LHCN-M2 (cell line): ENCODE results near the gene CSPG4. TPM values are rescaled to one million over a fixed set of nuclear protein-coding genes. Genes with fewer than 3 reads are reported as not detected.
"Not testable (repeated sequence)": the region's sequence is repeated elsewhere in the genome, so short reads cannot be mapped to it uniquely, and the experiment has no call there.

Experiments used
- DNase-seq: peaks from one replicate; pipeline ENCODE4 v3.0.0-alpha.2; 2012; ENCODE audit warnings: low read depth
- polyA plus RNA-seq: library from polyadenylated mRNA; unstranded; fragments of >200 nt; gene quantifications from one replicate; pipeline ENCODE4 v1.2.1, GENCODE V29; 2012; ENCODE audit warnings: missing spikeins
- total RNA-seq: library from RNA; depleted of rRNA; stranded (reverse); fragments of >200 nt; gene quantifications from 2 replicates; pipeline ENCODE4 v1.2.3, GENCODE V29; 2014; rRNA removed

The CSPG4 gene, protein sequence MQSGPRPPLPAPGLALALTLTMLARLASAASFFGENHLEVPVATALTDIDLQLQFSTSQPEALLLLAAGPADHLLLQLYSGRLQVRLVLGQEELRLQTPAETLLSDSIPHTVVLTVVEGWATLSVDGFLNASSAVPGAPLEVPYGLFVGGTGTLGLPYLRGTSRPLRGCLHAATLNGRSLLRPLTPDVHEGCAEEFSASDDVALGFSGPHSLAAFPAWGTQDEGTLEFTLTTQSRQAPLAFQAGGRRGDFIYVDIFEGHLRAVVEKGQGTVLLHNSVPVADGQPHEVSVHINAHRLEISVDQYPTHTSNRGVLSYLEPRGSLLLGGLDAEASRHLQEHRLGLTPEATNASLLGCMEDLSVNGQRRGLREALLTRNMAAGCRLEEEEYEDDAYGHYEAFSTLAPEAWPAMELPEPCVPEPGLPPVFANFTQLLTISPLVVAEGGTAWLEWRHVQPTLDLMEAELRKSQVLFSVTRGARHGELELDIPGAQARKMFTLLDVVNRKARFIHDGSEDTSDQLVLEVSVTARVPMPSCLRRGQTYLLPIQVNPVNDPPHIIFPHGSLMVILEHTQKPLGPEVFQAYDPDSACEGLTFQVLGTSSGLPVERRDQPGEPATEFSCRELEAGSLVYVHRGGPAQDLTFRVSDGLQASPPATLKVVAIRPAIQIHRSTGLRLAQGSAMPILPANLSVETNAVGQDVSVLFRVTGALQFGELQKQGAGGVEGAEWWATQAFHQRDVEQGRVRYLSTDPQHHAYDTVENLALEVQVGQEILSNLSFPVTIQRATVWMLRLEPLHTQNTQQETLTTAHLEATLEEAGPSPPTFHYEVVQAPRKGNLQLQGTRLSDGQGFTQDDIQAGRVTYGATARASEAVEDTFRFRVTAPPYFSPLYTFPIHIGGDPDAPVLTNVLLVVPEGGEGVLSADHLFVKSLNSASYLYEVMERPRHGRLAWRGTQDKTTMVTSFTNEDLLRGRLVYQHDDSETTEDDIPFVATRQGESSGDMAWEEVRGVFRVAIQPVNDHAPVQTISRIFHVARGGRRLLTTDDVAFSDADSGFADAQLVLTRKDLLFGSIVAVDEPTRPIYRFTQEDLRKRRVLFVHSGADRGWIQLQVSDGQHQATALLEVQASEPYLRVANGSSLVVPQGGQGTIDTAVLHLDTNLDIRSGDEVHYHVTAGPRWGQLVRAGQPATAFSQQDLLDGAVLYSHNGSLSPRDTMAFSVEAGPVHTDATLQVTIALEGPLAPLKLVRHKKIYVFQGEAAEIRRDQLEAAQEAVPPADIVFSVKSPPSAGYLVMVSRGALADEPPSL (N-terminal part only)
- total RNA-seq: 16.4 and 21.0 TPM in 2 replicates
- 25.1 TPM for polyA plus RNA-seq

- peak; percentile 59 for DNase-seq
Observed at GRCh38 chr15:75712668-75713337, at the start of gene CSPG4. TSS of gene CSPG4 (minus strand) at chr15:75712848. CDS start at chr15:75712755, 93 bp downstream.

DNA sequence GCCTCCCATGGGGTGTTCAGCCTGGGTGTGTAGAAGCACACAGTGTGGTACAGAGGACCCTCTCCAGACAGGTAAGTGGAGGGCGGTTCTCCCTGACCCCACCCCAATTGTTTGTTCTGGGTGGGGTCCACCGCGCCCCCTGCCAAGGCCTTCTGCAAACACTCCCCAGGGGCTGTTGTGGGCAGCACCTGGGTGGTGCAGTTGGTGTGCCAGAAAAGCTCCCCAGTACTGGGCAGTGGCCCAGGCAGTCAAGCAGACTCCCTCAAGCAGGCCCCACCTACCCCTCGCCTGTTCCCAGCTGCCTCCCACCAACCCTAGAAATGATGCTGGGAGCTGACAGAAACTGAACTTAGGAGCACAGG, 49.7 kb upstream of the CSPG4 start:
- DNase-seq: not testable (repeated sequence)

GRCh38 chr15:75761446-75762356, 49.1 kb upstream of the CSPG4 start:
- DNase-seq: no peak

DNA sequence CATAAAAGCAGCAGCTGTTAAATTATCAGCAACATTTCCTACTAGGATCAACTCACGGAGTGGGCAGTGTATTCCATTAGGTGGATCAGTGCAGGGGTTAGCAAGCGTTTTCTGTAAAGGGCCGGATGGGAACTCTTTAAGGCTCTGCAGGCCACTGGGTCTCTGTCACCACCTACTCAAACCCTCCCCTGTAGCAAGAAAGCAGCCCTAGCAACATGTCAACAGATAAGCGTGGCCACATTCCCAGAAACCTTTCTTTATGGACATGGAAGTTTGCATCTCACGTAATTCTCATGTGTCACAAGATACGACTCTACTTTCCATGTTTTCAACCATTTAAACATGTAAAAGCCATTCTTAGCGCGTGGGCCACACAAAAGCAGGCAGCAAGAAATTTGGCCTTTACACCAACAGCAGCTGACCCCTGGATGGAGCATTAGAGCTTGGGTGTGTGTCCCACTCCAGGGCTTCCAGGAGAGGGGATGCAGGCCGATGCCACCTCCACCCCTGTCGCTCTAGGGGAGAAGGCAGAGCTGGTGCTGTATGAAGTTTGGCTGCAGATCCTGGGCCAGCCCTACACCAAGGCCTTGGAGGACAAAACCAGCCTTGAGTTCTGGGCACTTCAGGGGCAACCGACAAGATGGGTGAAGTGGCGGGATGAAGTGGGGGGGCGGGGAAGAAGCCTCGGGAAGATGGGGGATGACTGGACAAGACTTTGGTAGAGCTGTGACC, 48.2 kb upstream of the CSPG4 start:
- no peak for DNase-seq

DNA sequence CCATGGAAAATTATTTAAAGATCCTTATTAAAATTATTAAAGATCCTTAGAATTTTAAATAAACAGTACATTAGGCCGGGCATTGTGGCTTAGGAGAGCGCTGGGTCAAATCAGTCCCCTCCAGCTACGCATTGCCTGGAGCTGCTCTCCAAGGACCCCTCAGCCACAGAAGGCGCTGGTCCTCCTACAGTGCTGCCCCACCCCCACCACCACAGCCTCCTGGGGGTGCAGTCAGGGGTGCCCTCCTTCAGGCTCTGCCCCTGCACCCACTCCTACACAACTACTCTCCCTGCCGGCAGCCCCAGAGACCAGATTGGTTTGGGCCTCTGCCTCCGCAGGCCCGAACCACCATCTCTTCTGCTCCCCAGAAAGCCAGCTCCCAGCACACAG, 47.5 kb upstream of the CSPG4 start:
- DNase-seq: not testable (repeated sequence)

- no peak for DNase-seq
Observed at GRCh38 chr15:75759416-75760130, 46.9 kb upstream of the CSPG4 start.

GRCh38 chr15:75758071-75758872, 45.6 kb upstream of the CSPG4 start:
- peak; percentile 88 for DNase-seq

- DNase-seq: not testable (repeated sequence)
Observed at GRCh38 chr15:75754871-75755270, 42.2 kb upstream of the CSPG4 start.

GRCh38 chr15:75753145-75753544, 40.5 kb upstream of the CSPG4 start:
- DNase-seq: no peak

DNA sequence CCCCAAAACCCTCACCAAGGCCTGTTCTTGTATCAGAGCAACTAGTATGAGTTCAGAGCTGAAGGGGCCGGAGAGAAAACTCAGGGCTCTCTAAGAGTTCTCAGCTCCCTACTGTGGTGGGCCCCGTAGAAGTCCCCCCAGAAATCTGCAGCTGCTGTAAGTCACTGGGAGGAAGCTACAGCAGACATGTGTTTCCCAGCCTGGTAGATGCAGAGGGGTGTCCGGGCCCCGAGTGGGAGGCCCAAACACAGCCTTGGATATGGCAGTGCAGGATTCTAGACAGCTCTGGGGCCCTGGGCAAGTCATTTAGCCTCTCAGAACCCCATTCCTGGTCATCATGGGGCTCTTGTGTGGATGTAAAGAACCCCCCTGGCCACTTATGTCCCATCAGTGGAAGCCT, 39.2 kb upstream of the CSPG4 start:
- no peak for DNase-seq

DNA sequence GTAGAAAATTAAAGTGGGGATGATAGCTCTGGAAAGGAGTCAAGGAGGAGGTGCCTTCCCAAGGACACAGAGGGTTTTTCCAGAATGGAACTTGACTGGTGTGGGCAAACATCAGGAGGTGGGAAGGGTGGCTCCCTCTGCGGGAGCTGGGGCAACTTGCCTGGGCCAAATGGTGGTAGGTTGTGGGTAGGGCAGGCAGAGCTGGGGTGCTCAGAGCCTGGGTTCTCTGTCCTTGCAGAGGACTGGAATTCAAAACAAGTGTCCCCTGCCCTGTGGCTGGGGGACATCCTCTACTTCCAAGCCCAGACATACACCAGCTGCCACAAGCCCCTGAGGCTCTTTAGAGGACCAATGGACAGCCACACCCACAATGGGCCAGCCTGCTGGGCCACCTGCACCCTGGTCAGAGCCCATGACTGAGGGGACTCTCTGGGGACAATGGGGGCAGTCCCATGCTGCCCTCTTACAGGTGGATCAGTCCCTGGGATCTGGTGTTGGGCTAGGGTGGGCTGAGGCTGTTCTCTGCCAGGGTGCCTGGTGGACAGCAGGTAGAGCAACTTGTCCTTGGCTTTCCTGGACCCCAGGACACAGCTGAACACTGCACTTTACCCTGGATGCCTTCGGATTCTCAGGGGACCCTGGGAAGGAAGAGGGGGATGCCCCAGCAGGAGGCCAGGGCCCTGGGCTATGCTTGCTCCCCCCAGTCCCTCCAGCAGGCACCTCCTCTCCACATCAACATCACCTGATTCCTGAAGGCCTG, 38.6 kb upstream of the CSPG4 start:
- DNase-seq: no peak

DNA sequence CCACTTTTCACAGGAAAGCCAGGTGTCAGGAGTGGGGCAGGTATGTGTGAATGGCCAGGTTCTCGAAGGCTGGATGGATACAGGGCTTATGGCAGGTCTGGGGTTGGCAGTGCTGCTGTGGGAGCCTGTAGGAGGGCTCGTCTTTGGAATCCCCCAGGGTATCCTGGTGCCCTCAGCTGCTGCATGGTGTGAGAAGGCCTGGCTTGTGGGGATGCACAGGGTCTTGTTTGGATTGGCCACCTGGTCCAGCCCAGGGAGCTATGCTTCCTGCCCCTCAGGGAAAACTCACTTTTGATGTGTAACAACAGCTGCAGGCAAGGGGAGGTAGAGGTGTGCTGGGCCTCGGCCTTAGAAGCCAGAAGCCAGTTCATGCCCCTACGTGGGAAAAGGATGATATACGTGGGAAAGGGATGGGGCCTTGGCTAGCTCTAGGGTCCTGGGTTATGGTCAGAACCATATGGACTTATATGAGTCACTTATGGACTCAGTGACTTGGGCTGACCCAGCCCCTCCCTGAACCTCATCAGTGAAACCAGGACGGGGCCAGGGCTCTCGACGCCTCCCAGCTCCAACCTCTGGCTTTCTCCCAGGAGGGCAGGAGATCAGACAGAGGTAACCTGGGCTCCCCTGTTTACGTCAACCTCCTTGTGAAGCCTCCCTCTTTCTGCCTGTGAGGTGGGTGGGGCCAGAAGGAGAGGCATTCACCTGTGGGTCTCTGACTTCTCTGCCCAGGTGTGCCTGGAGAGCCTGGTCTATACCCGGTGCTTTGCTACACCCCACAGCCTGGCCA, 37.8 kb upstream of the CSPG4 start:
- no peak for DNase-seq

GRCh38 chr15:75749820-75750219, 37.2 kb upstream of the CSPG4 start:
- DNase-seq: no peak

GRCh38 chr15:75748882-75749281, 36.2 kb upstream of the CSPG4 start:
- DNase-seq: not testable (repeated sequence)

DNA sequence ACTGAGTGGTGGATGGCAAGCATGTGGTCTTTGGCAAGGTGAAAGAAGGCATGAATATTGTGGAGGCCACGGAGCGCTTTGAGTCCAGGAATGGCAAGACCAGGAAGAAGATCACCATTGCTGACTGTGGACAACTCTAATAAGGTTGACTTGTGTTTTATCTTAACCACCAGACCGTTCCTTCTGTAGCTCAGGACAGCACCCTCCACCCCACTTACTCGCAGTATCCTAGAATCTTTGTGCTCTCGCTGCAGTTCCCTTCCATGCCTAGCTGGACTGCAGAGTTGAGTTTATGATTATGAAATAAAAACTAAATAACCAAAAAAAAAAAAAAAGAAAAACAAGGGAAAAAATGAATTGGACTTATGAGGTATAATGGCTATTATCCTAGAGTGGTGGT, 34.5 kb upstream of the CSPG4 start:
- not testable (repeated sequence) for DNase-seq

- DNase-seq: no peak
Observed at GRCh38 chr15:75745305-75745704, 32.7 kb upstream of the CSPG4 start.
